GM12878 (cell line): ENCODE results near the gene BAZ1B. TPM values are rescaled to one million over a fixed set of nuclear protein-coding genes. Genes with fewer than 3 reads are reported as not detected.

ENCODE experiments used
- ATAC-seq: fragments of 200-7000 bp; cut with Tn5 transposase; 3 replicates; pipeline ENCODE4 v1.9.1; 2020; ENCODE audit warnings: mild to moderate bottlenecking, moderate library complexity
- BruUV-seq: library from RNA; stranded (reverse); fragments of 400-500 nt; replicated peaks from 2 replicates; lab custom pipeline; 2021; lab: Mats Ljungman, UMichigan
- CTCF ChIA-PET: fragments of 300-600 bp; sonication (Branson Sonifier 250); formaldehyde crosslinking; extraction: SDS; loops from one replicate; lab custom pipeline; 2021; ENCODE audit warnings: inconsistent platforms; lab: Yijun Ruan, JAX
- POLR2A ChIA-PET: fragments of 350-600 bp; formaldehyde crosslinking; extraction: SDS; loops from one replicate; lab custom pipeline; 2021; ENCODE audit warnings: inconsistent platforms; lab: Charles Lee
- RAD21 ChIA-PET: fragments of 300-600 bp; sonication (Branson Sonifier 250); formaldehyde crosslinking; loops from one replicate; lab custom pipeline; 2023; ENCODE audit warnings: antibody characterized with exemption; ENCODE audit not compliant: unreplicated experiment; lab: Charles Lee
- SMC1A ChIA-PET: fragments of 300-600 bp; sonication (Branson Sonifier 250); formaldehyde crosslinking; loops from one replicate; lab custom pipeline; 2023; ENCODE audit not compliant: unreplicated experiment, uncharacterized antibody; lab: Charles Lee
- DNase-seq: peaks from one replicate; pipeline ENCODE4 v3.0.0-alpha.2; 2011; ENCODE audit warnings: low read depth, low spot score
- FAIRE-seq: peaks from 3 replicates; lab custom pipeline; 2011; peaks lifted over from hg19 to GRCh38; lab: Jason Lieb, UNC
- H2AFZ ChIP-seq: 2 replicates; pipeline ENCODE4 v1.6.0; 2011; ENCODE audit warnings: low read depth, low read length, control low read depth; ENCODE audit not compliant: control insufficient read depth
- H3K27ac ChIP-seq: 2 replicates; pipeline ENCODE4 v1.5.1; 2011; ENCODE audit warnings: control low read depth; ENCODE audit not compliant: control insufficient read depth, insufficient read depth
- H3K27me3 ChIP-seq, 2 experiments: replicated peaks in 1 of 2; 2 replicates each; pipeline versions ENCODE4 v1.6.0 to v1.6.1; 2011; ENCODE audit warnings: low read length in 1 of 2; ENCODE audit not compliant: control insufficient read depth in 2 of 2, insufficient read depth in 2 of 2
- H3K36me3 ChIP-seq, 2 experiments: 2 replicates each; pipeline ENCODE4 v1.5.1; 2011; ENCODE audit warnings: low read length in 1 of 2; ENCODE audit not compliant: control insufficient read depth in 2 of 2, insufficient read depth in 2 of 2
- H3K4me1 ChIP-seq: 2 replicates; pipeline ENCODE4 v1.6.1; 2011; ENCODE audit warnings: mild to moderate bottlenecking, low read length, moderate library complexity, mixed read lengths; ENCODE audit not compliant: control insufficient read depth, insufficient read depth
- H3K4me2 ChIP-seq: 2 replicates; pipeline ENCODE4 v1.6.0; 2011; ENCODE audit warnings: control low read depth; ENCODE audit not compliant: control insufficient read depth, insufficient read depth
- H3K4me3 ChIP-seq: fragments of 200-600 bp; sonication (generic); 2 replicates; pipeline ENCODE4 v1.5.1; 2016
- H3K79me2 ChIP-seq: 2 replicates; pipeline ENCODE4 v1.6.0; 2011; ENCODE audit warnings: low read length; ENCODE audit not compliant: control insufficient read depth, insufficient read depth
- H3K9ac ChIP-seq: 2 replicates; pipeline ENCODE4 v1.8.0; 2011; ENCODE audit warnings: low read length, control low read depth, mixed read lengths; ENCODE audit not compliant: control insufficient read depth, insufficient read depth
- H3K9me3 ChIP-seq: replicated peaks from 3 replicates; pipeline ENCODE4 v1.5.1; 2011; ENCODE audit warnings: mild to moderate bottlenecking, low read length; ENCODE audit not compliant: control insufficient read depth, insufficient read depth
- H4K20me1 ChIP-seq: 2 replicates; pipeline ENCODE4 v1.6.0; 2011; ENCODE audit not compliant: control insufficient read depth, insufficient read depth
- ASH2L ChIP-seq: fragments of 300-600, 200-600 bp; sonication (generic); IDR thresholded peaks from 2 replicates; pipeline ENCODE4 v1.6.1; 2017; ENCODE audit warnings: low read depth, mild to moderate bottlenecking, borderline replicate concordance
- CBX5 ChIP-seq: sonication (generic); IDR thresholded peaks from 2 replicates; pipeline ENCODE4 v1.6.1; 2016; ENCODE audit warnings: low read depth, moderate library complexity, mild to moderate bottlenecking, inconsistent platforms
- IKZF2 ChIP-seq, 2 experiments: fragments of 450-650 bp; IDR thresholded peaks; 2 replicates each; pipeline ENCODE4 v1.6.1; 2017; ENCODE audit warnings: mild to moderate bottlenecking in 2 of 2, moderate library complexity in 2 of 2
- IRF4 ChIP-seq: IDR thresholded peaks from 2 replicates; pipeline ENCODE4 v1.6.1; 2011; ENCODE audit warnings: low read depth, low read length
- LARP7 ChIP-seq: fragments of 450-650 bp; IDR thresholded peaks from 2 replicates; pipeline ENCODE4 v1.6.1; 2017; ENCODE audit warnings: mild to moderate bottlenecking
- MEF2B ChIP-seq: fragments of 450-650 bp; IDR thresholded peaks from 2 replicates; pipeline ENCODE4 v1.6.1; 2018; ENCODE audit warnings: mild to moderate bottlenecking, moderate library complexity; ENCODE audit not compliant: partially characterized antibody, poor library complexity, severe bottlenecking
- SMC3 ChIP-seq: IDR thresholded peaks from 2 replicates; pipeline ENCODE4 v1.6.1; 2011; ENCODE audit warnings: low read length, improper control_type of control experiment, borderline replicate concordance
- SPI1 ChIP-seq: IDR thresholded peaks from 2 replicates; pipeline ENCODE4 v1.6.1; 2011; ENCODE audit warnings: low read depth, mild to moderate bottlenecking, low read length, moderate library complexity, borderline replicate concordance; ENCODE audit not compliant: insufficient read depth
- TCF7 ChIP-seq: IDR thresholded peaks from 2 replicates; pipeline ENCODE4 v1.6.1; 2014; ENCODE audit warnings: antibody characterized with exemption, borderline replicate concordance
- ZNF622 ChIP-seq: fragments of 450-650 bp; IDR thresholded peaks from 2 replicates; pipeline ENCODE4 v1.6.1; 2017; ENCODE audit warnings: mild to moderate bottlenecking, inconsistent platforms
- WGBS: methylation state at CpG from one replicate; pipeline ENCODE4 v1.1.6; 2016; ENCODE audit warnings: low lambda C conversion rate; ENCODE audit not compliant: insufficient replicate concordance, insufficient coverage; ENCODE audit errors: missing lambda C conversion rate; 5-methylcytosine and 5-hydroxymethylcytosine counted together
- in situ Hi-C: fragments of 300-500 bp; cut with MboI; formaldehyde crosslinking; loops from 9 replicates; pipeline ENCODE4 v1.14.3; 2018; ENCODE audit warnings: mixed read lengths
- intact Hi-C: fragments of 100-400 bp; cut with micrococcal nuclease; formaldehyde crosslinking; loops from one replicate; pipeline ENCODE4 v1.14.2; 2022; ENCODE audit not compliant: unreplicated experiment
- polyA plus RNA-seq, 11 experiments: library from polyadenylated mRNA; depleted of rRNA in 4 of 11; unstranded in 6 of 11; stranded (reverse) in 5 of 11; fragments of >200 nt; fragmentation: Nextera tagmentation in 4 of 11; fragmentation: Illumina TruSeq in 1 of 11; extraction: Ambion mirVana in 4 of 11; extraction: Trizol in 1 of 11; gene quantifications; 1 replicate in 1 of 11; 2 replicates in 10 of 11; pipeline versions ENCODE4 v1.2.1 to v1.2.3, GENCODE V29; 2011 to 2016; ENCODE audit warnings: inconsistent platforms in 2 of 11, missing spikeins in 2 of 11, low read depth in 1 of 11
- total RNA-seq, 4 experiments: library from RNA; depleted of rRNA in 3 of 4; stranded (reverse); fragments of >200 nt in 3 of 4; fragmentation: Illumina TruSeq in 1 of 4; extraction: Trizol in 1 of 4; gene quantifications; 2 replicates each; pipeline versions ENCODE4 v1.2.1 to v1.2.3, GENCODE V29; 2013 to 2021
- TF ChIP-seq, protein P1 (sequence below): IDR thresholded peaks from 2 replicates; pipeline ENCODE4 v1.6.1; 2011; ENCODE audit warnings: low read depth, mild to moderate bottlenecking, low read length, moderate library complexity, borderline replicate concordance; ENCODE audit errors: extremely low read depth
- TF ChIP-seq, protein P2 (sequence below): IDR thresholded peaks from 2 replicates; pipeline ENCODE4 v1.6.1; 2012; ENCODE audit warnings: low read length, inconsistent platforms

BAZ1B gene
- total and polyA plus RNA-seq, 10 of the 15 experiments (the other 5 are each of a cell fraction or from before 2014, with no cell fraction given): 14.0 to 77.4 (median 36.2) TPM

DNA sequence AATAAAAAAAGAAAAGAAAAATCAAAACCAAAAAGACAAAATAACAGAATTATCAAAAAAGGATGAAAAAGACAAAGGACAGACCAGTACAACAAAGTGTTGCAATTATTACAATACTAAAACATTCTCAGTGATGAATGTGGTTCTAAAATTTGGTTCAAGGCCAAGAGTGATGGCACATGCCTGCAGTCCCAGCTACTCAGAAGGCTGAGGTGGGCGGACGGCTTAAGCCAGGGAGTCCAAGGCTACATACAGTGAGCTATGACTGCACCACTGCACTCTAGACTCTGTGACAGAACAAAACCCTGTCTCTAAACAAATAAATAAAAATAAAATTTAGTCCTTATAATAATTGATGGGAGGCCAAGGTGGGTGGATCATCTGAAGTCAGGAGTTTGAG is 14.5 kb downstream of the BAZ1B start:
- ATAC-seq: no peak
- Histone ChIP-seq H3K79me2 (peaks cover 9% of the 10 kb centered on the region), H3K27me3 (no peaks in the 10 kb centered on the region), H3K36me3 (peaks cover 15 to 44% of the 10 kb centered on the region in 2 experiments), H3K27ac (no peak overlapping the region), H3K4me1 (no peaks in the 10 kb centered on the region), H3K4me2 (no peak overlapping the region), H2AFZ (no peak overlapping the region), H4K20me1 (no peaks in the 10 kb centered on the region), H3K4me3 (no peak overlapping the region), H3K9ac (no peak overlapping the region), H3K9me3 (no peaks in the 10 kb centered on the region)
- no TSS peak for BruUV-seq
- FAIRE-seq: no peak
- intact Hi-C loops (no loop called here), in situ Hi-C loops (no loop called here)
- ChIA-PET POLR2A (interaction anchor here (1.6 kb wide), 1 partner anchor 15 kb away, joined by 5 read pairs; the partner anchor contains the start of gene BAZ1B), CTCF (interaction anchor here (0.9 to 1.0 kb wide), 2 partner anchors 13 to 227 kb away, joined by 3 read pairs; no protein-coding TSS in a partner anchor), SMC1A (interaction anchor here (0.8 kb wide), 1 partner anchor 33 kb away, joined by 3 read pairs; no protein-coding TSS in a partner anchor), RAD21 (no interaction called here)
- no peak for TF ChIP-seq SMC3
- TF ChIP-seq MEF2B: no peak
- no peak for TF ChIP-seq LARP7
- TF ChIP-seq, protein P1, sequence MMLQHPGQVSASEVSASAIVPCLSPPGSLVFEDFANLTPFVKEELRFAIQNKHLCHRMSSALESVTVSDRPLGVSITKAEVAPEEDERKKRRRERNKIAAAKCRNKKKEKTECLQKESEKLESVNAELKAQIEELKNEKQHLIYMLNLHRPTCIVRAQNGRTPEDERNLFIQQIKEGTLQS: no peak
- TF ChIP-seq ZNF622: no peak
- no peak for TF ChIP-seq ASH2L
- no peak for TF ChIP-seq TCF7
- TF ChIP-seq, protein P2, sequence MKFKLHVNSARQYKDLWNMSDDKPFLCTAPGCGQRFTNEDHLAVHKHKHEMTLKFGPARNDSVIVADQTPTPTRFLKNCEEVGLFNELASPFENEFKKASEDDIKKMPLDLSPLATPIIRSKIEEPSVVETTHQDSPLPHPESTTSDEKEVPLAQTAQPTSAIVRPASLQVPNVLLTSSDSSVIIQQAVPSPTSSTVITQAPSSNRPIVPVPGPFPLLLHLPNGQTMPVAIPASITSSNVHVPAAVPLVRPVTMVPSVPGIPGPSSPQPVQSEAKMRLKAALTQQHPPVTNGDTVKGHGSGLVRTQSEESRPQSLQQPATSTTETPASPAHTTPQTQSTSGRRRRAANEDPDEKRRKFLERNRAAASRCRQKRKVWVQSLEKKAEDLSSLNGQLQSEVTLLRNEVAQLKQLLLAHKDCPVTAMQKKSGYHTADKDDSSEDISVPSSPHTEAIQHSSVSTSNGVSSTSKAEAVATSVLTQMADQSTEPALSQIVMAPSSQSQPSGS: no peak
- no peak for TF ChIP-seq SPI1
- no peak for TF ChIP-seq CBX5
- no peak for TF ChIP-seq IRF4
- TF ChIP-seq IKZF2 (IDR thresholded peaks at IDR 0.05): no peak
- no peak for DNase-seq
- WGBS: 100% methylated on average over 2 of the region's 2 CpGs
